ENCODE results near the gene TTC17.

GRCh38 chr11:43408277-43408676 is 49.6 kb downstream of the TTC17 start:
- TF ChIP-seq CTCF (tag by site-specific recombination; IDR thresholded peaks at IDR 0.05) (no peak), ZNF645 (tag by site-specific recombination; IDR thresholded peaks at IDR 0.05) (no peak)
